SK-N-SH (cell line): ENCODE data around the gene DNAJC17. TPM values are rescaled to one million over a fixed set of nuclear protein-coding genes. Genes with fewer than 3 reads are reported as not detected.

ENCODE experiments used
- CTCF ChIA-PET: fragments of 300-600, 350-600 bp; formaldehyde crosslinking; extraction: SDS; loops from one replicate; lab custom pipeline; 2021; lab: Yijun Ruan, JAX
- POLR2A ChIA-PET: fragments of 350-600 bp; sonication (Branson Sonifier 250); formaldehyde crosslinking; extraction: SDS; loops from one replicate; lab custom pipeline; 2020; ENCODE audit warnings: antibody characterized with exemption, inconsistent platforms; lab: Yijun Ruan, JAX
- DNase-seq: peaks from one replicate; pipeline ENCODE4 v3.0.0; 2012
- H2AFZ ChIP-seq: fragments of 200-600 bp; sonication (generic); 2 replicates; pipeline ENCODE4 v1.8.1; 2016; ENCODE audit warnings: antibody characterized with exemption, mild to moderate bottlenecking, low read depth
- H3F3A ChIP-seq: fragments of 200-600 bp; sonication (generic); replicated peaks from 2 replicates; pipeline ENCODE3; 2016; ENCODE audit warnings: antibody characterized with exemption, mild to moderate bottlenecking; ENCODE audit not compliant: insufficient read depth
- H3K27ac ChIP-seq, 2 experiments: fragments of 200-500 bp in 1 of 2; fragments of 200-600 bp in 1 of 2; sonication (Bioruptor generic) in 1 of 2; sonication (generic), shearing (Covaris generic) in 1 of 2; 2 replicates each; pipeline versions ENCODE4 v1.5.1 to v1.6.1; 2014 to 2016; ENCODE audit warnings: low read depth in 2 of 2, inconsistent platforms in 1 of 2, low read length in 1 of 2, mild to moderate bottlenecking in 1 of 2, mixed read lengths in 1 of 2
- H3K27me3 ChIP-seq: fragments of 200-600 bp; sonication (generic), shearing (Covaris generic); 2 replicates; pipeline ENCODE4 v1.6.1; 2016; ENCODE audit warnings: mixed run types; ENCODE audit not compliant: insufficient read depth
- H3K36me3 ChIP-seq, 2 experiments: fragments of 200-500 bp in 1 of 2; fragments of 200-600 bp in 1 of 2; sonication (Bioruptor generic) in 1 of 2; sonication (generic) in 1 of 2; replicated peaks in 1 of 2; 2 replicates each; pipeline versions ENCODE3 to v1.5.1; 2014 to 2016; ENCODE audit warnings: low read length in 1 of 2, mild to moderate bottlenecking in 1 of 2; ENCODE audit not compliant: insufficient read depth in 2 of 2, control insufficient read depth in 1 of 2
- H3K4me1 ChIP-seq, 2 experiments: fragments of 200-500 bp in 1 of 2; fragments of 200-600 bp in 1 of 2; sonication (Bioruptor generic) in 1 of 2; sonication (generic), shearing (Covaris generic) in 1 of 2; 2 replicates each; pipeline versions ENCODE4 v1.5.1 to v1.6.1; 2014 to 2016; ENCODE audit warnings: low read depth in 1 of 2, low read length in 1 of 2, mixed run types in 1 of 2; ENCODE audit not compliant: insufficient read depth in 2 of 2, control insufficient read depth in 1 of 2
- H3K4me2 ChIP-seq: fragments of 200-600 bp; sonication (generic), shearing (Covaris generic); 2 replicates; pipeline ENCODE4 v1.6.1; 2017; ENCODE audit warnings: mixed run types
- H3K4me3 ChIP-seq, 2 experiments: fragments of 200-500 bp in 1 of 2; fragments of 200-600 bp in 1 of 2; sonication (Bioruptor generic) in 1 of 2; sonication (generic), shearing (Covaris generic) in 1 of 2; 2 replicates each; pipeline versions ENCODE4 v1.5.1 to v1.8.1; 2014 to 2016; ENCODE audit warnings: low read depth in 2 of 2, inconsistent platforms in 1 of 2, low read length in 1 of 2, mild to moderate bottlenecking in 1 of 2, mixed read lengths in 1 of 2, moderate library complexity in 1 of 2
- H3K79me2 ChIP-seq: fragments of 200-600 bp; sonication (generic); 2 replicates; pipeline ENCODE4 v1.8.1; 2017; ENCODE audit warnings: mild to moderate bottlenecking; ENCODE audit not compliant: insufficient read depth
- H3K9ac ChIP-seq: fragments of 200-600 bp; sonication (generic); 2 replicates; pipeline ENCODE4 v1.6.1; 2017; ENCODE audit warnings: mixed run types
- H3K9me2 ChIP-seq: fragments of 200-600 bp; sonication (generic); 2 replicates; pipeline ENCODE4 v1.6.1; 2017; ENCODE audit warnings: mixed run types
- H3K9me3 ChIP-seq: fragments of 200-600 bp; sonication (generic); 2 replicates; pipeline ENCODE4 v1.6.1; 2017; ENCODE audit warnings: mixed run types, mild to moderate bottlenecking, moderate library complexity
- H4K20me1 ChIP-seq: fragments of 200-600 bp; sonication (generic); 2 replicates; pipeline ENCODE4 v1.6.1; 2017; ENCODE audit warnings: mild to moderate bottlenecking, mixed run types; ENCODE audit not compliant: insufficient read depth
- CHD2 ChIP-seq: fragments of 150-350 bp; IDR thresholded peaks from 2 replicates; pipeline ENCODE4 v1.6.1; 2018; ENCODE audit warnings: low read length; ENCODE audit not compliant: partially characterized antibody
- EZH2phosphoT487 ChIP-seq: fragments of 200-600 bp; sonication (generic); IDR thresholded peaks from 2 replicates; pipeline ENCODE4 v1.6.1; 2017; ENCODE audit warnings: low read depth, mixed run types, mild to moderate bottlenecking, antibody characterized with exemption, moderate library complexity, borderline replicate concordance
- FOXJ3 ChIP-seq: sonication (generic); formaldehyde crosslinking; IDR thresholded peaks from 2 replicates; pipeline ENCODE4 v1.5.1; 2020; ENCODE audit warnings: mild to moderate bottlenecking, missing genetic modification reagents
- FOXM1 ChIP-seq: IDR thresholded peaks from 2 replicates; pipeline ENCODE4 v1.4.0; 2012; ENCODE audit warnings: low read depth, mild to moderate bottlenecking
- GABPA ChIP-seq: IDR thresholded peaks from 2 replicates; pipeline ENCODE4 v1.4.0; 2012; ENCODE audit warnings: low read depth, mild to moderate bottlenecking
- GATA2 ChIP-seq: sonication (generic); formaldehyde crosslinking; IDR thresholded peaks from 2 replicates; pipeline ENCODE4 v1.5.0; 2020; ENCODE audit warnings: mild to moderate bottlenecking, missing genetic modification reagents
- IRF3 ChIP-seq: fragments of 150-350 bp; IDR thresholded peaks from 2 replicates; pipeline ENCODE4 v1.6.1; 2016; ENCODE audit warnings: mild to moderate bottlenecking, low read depth, low read length
- JUND ChIP-seq: IDR thresholded peaks from 2 replicates; pipeline ENCODE4 v1.4.0; 2012
- MAX ChIP-seq: IDR thresholded peaks from 2 replicates; pipeline ENCODE4 v1.4.0; 2012; ENCODE audit warnings: low read depth
- MEF2A ChIP-seq: IDR thresholded peaks from 2 replicates; pipeline ENCODE4 v1.4.0; 2012; ENCODE audit warnings: low read depth, borderline replicate concordance
- NFIC ChIP-seq: IDR thresholded peaks from 2 replicates; pipeline ENCODE4 v1.4.0; 2012; ENCODE audit warnings: borderline replicate concordance
- NRF1 ChIP-seq: IDR thresholded peaks from 2 replicates; pipeline ENCODE4 v1.6.1; 2012; ENCODE audit warnings: low read depth, mild to moderate bottlenecking, low read length
- POLR2AphosphoS5 ChIP-seq: IDR thresholded peaks from 2 replicates; pipeline ENCODE4 v1.6.1; 2012; ENCODE audit warnings: low read depth, low read length
- RAD21 ChIP-seq: IDR thresholded peaks from 2 replicates; pipeline ENCODE4 v1.6.1; 2012; ENCODE audit warnings: mild to moderate bottlenecking, low read length
- RCOR1 ChIP-seq: fragments of 150-350 bp; IDR thresholded peaks from 2 replicates; pipeline ENCODE4 v1.6.1; 2017; ENCODE audit warnings: antibody characterized with exemption, low read length
- RFX5 ChIP-seq: IDR thresholded peaks from 2 replicates; pipeline ENCODE4 v1.6.1; 2012; ENCODE audit warnings: mild to moderate bottlenecking, improper control_type of control experiment, low read length
- SIN3A ChIP-seq: IDR thresholded peaks from 2 replicates; pipeline ENCODE4 v1.6.1; 2012; ENCODE audit warnings: low read depth, mild to moderate bottlenecking, low read length, moderate library complexity, borderline replicate concordance
- SMC3 ChIP-seq: IDR thresholded peaks from 2 replicates; pipeline ENCODE4 v1.6.1; 2012; ENCODE audit warnings: low read depth, low read length, improper control_type of control experiment
- TAF1 ChIP-seq: IDR thresholded peaks from 2 replicates; pipeline ENCODE4 v1.6.1; 2012; ENCODE audit warnings: low read depth, mild to moderate bottlenecking, low read length, moderate library complexity, borderline replicate concordance
- TEAD4 ChIP-seq: IDR thresholded peaks from 2 replicates; pipeline ENCODE4 v1.4.0; 2012; ENCODE audit warnings: mild to moderate bottlenecking, borderline replicate concordance; ENCODE audit not compliant: insufficient read depth
- USF1 ChIP-seq: IDR thresholded peaks from 2 replicates; pipeline ENCODE4 v1.4.0; 2012; ENCODE audit warnings: low read depth, borderline replicate concordance
- WGBS: methylation state at CpG from one replicate; pipeline ENCODE4 v1.1.6; 2017; ENCODE audit warnings: low lambda C conversion rate; 5-methylcytosine and 5-hydroxymethylcytosine counted together
- polyA plus RNA-seq, 3 experiments: library from polyadenylated mRNA; depleted of rRNA; stranded (reverse); fragments of >200 nt; gene quantifications; 2 replicates each; pipeline ENCODE4 v1.2.3, GENCODE V29; 2012

The DNAJC17 gene
- polyA plus RNA-seq, 1 of the 3 experiments (the other 2 are of a cell fraction), result 61.6 TPM

- Histone ChIP-seq H3K4me3 (no peak overlapping the region), H3F3A (peaks cover 13% of the 10 kb centered on the region), H3K36me3 (peaks cover 19 to 30% of the 10 kb centered on the region in 2 experiments), H3K79me2 (no peaks in the 10 kb centered on the region), H3K27me3 (no peaks in the 10 kb centered on the region), H3K9ac (no peak overlapping the region), H3K4me2 (no peak overlapping the region), H2AFZ (no peak overlapping the region), H3K27ac (no peak overlapping the region), H3K4me1 (no peaks in the 10 kb centered on the region; a peak in 1 of 4 replicates), H4K20me1 (no peaks in the 10 kb centered on the region), H3K9me3 (no peaks in the 10 kb centered on the region), H3K9me2 (no peaks in the 10 kb centered on the region)
- ChIA-PET CTCF (interaction anchor here (0.6 to 3.0 kb wide), 6 partner anchors 12 to 397 kb away, joined by 3 to 15 read pairs (median 4); partner anchors contain the start of gene GCHFR), POLR2A (no interaction called here)
- no peak for TF ChIP-seq TAF1
- TF ChIP-seq MEF2A, result no peak
- TF ChIP-seq GATA2 (CRISPR knock-in tag), result no peak
- no peak for TF ChIP-seq GABPA
- no peak for TF ChIP-seq NFIC
- TF ChIP-seq RAD21, result no peak
- no peak for TF ChIP-seq SMC3
- no peak for TF ChIP-seq NRF1
- no peak for TF ChIP-seq JUND
- TF ChIP-seq EZH2phosphoT487, result no peak
- no peak for TF ChIP-seq TEAD4
- TF ChIP-seq SIN3A, result no peak
- no peak for TF ChIP-seq USF1
- no peak for TF ChIP-seq RFX5
- no peak for TF ChIP-seq FOXJ3 (CRISPR knock-in tag)
- DNase-seq, result no peak
- 86% methylated on average over 3 of the region's 3 CpGs for WGBS
Observed at GRCh38 chr15:40731034-40731433, 76.2 kb downstream of the DNAJC17 start.

- ChIA-PET CTCF (interaction anchor here (0.6 to 2.0 kb wide), 9 partner anchors 10 to 150 kb away, joined by 3 to 7 read pairs (median 4); partner anchors contain the start of gene RHOV), POLR2A (no interaction called here)
- H3K27me3 ChIP-seq, result no peaks in the 10 kb centered on the region
- no peak overlapping the region for H3K4me3 ChIP-seq
- H4K20me1 ChIP-seq, result no peaks in the 10 kb centered on the region
- H3K9me2 ChIP-seq, result no peaks in the 10 kb centered on the region
- H3K4me1 ChIP-seq, result peaks cover 0 to 8% of the 10 kb centered on the region in 2 experiments; a peak in 1 of 4 replicates
- TF ChIP-seq EZH2phosphoT487 (no peak), IRF3 (no peak), POLR2AphosphoS5 (no peak), FOXJ3 (CRISPR knock-in tag) (no peak), RCOR1 (no peak), MEF2A (no peak), USF1 (no peak), SMC3 (no peak), TEAD4 (no peak), JUND (no peak), NRF1 (no peak), FOXM1 (no peak), CHD2 (no peak), MAX (no peak)
- H3F3A ChIP-seq, result peaks cover 13% of the 10 kb centered on the region
- H3K9ac ChIP-seq, result no peak overlapping the region
- H3K36me3 ChIP-seq, result peaks cover 2 to 15% of the 10 kb centered on the region in 2 experiments
- H2AFZ ChIP-seq, result no peak overlapping the region
- no peaks in the 10 kb centered on the region for H3K79me2 ChIP-seq
- 43% methylated on average over 2 of the region's 2 CpGs for WGBS
- no peak for DNase-seq
- no peak overlapping the region for H3K27ac ChIP-seq
- no peaks in the 10 kb centered on the region for H3K9me3 ChIP-seq
- H3K4me2 ChIP-seq, result no peak overlapping the region
Observed at GRCh38 chr15:40723919-40724318, 83.4 kb downstream of the DNAJC17 start.
